Karpas-422 (cell line): Measurements from ENCODE around the gene SCN4A. TPM values are rescaled to one million over a fixed set of nuclear protein-coding genes. Genes with fewer than 3 reads are reported as not detected.
"Not testable (repeated sequence)": the region's sequence is repeated elsewhere in the genome, so short reads cannot be mapped to it uniquely, and the experiment has no call there.

Experiments used
- DNase-seq: peaks from one replicate; pipeline ENCODE4 v3.0.0-alpha.2; 2015
- H2AFZ ChIP-seq: fragments of 200-600 bp; sonication (generic); 2 replicates; pipeline ENCODE4 v1.6.1; 2014; ENCODE audit warnings: antibody characterized with exemption, low read length, mixed read lengths
- H3K27ac ChIP-seq: fragments of 200-600 bp; sonication (generic); 2 replicates; pipeline ENCODE4 v1.5.1; 2014; ENCODE audit warnings: mild to moderate bottlenecking, low read length, moderate library complexity
- H3K27me3 ChIP-seq: fragments of 200-600 bp; sonication (generic); 2 replicates; pipeline ENCODE4 v1.6.1; 2014; ENCODE audit warnings: low read length, mixed read lengths
- H3K36me3 ChIP-seq: fragments of 200-600 bp; sonication (generic); 2 replicates; pipeline ENCODE4 v1.6.1; 2014; ENCODE audit warnings: low read length, mixed read lengths; ENCODE audit not compliant: insufficient read depth
- H3K4me1 ChIP-seq: fragments of 200-600 bp; sonication (generic); 2 replicates; pipeline ENCODE4 v1.6.1; 2014; ENCODE audit warnings: mild to moderate bottlenecking, low read length, mixed read lengths
- H3K4me2 ChIP-seq: fragments of 200-600 bp; sonication (generic); 2 replicates; pipeline ENCODE4 v1.6.1; 2014; ENCODE audit warnings: low read length, low read depth, mild to moderate bottlenecking; ENCODE audit not compliant: poor library complexity, severe bottlenecking
- H3K4me3 ChIP-seq: fragments of 200-600 bp; sonication (generic); 2 replicates; pipeline ENCODE4 v1.5.1; 2014; ENCODE audit warnings: mild to moderate bottlenecking, antibody characterized with exemption, low read length, mixed read lengths
- H3K79me2 ChIP-seq: fragments of 200-600 bp; sonication (generic); 2 replicates; pipeline ENCODE4 v1.6.1; 2014; ENCODE audit warnings: mild to moderate bottlenecking, low read length, mixed read lengths
- H3K9ac ChIP-seq: fragments of 200-600 bp; sonication (generic); 2 replicates; pipeline ENCODE4 v1.6.0; 2014; ENCODE audit warnings: low read length
- H3K9me2 ChIP-seq: fragments of 200-600 bp; sonication (generic), shearing (Covaris generic); replicated peaks from 2 replicates; pipeline ENCODE4 v1.6.0; 2014; ENCODE audit warnings: mild to moderate bottlenecking, low read length, moderate library complexity; ENCODE audit not compliant: insufficient read depth
- H3K9me3 ChIP-seq: fragments of 300-700, 200-600 bp; sonication (generic); 2 replicates; pipeline ENCODE4 v1.6.1; 2014; ENCODE audit warnings: low read length, mixed read lengths
- H4K20me1 ChIP-seq: fragments of 200-600 bp; sonication (generic); 2 replicates; pipeline ENCODE4 v1.6.1; 2014; ENCODE audit warnings: mild to moderate bottlenecking, antibody characterized with exemption, low read length, low read depth; ENCODE audit not compliant: insufficient read depth
- total RNA-seq: library from RNA; depleted of rRNA; stranded (reverse); fragments of >200 nt; shearing (Covaris generic); gene quantifications from 2 replicates; pipeline ENCODE4 v1.2.3, GENCODE V29; 2014; ENCODE audit warnings: low replicate concordance

Gene SCN4A
- total RNA-seq, 1 experiment from 2014 or later: 0.07 TPM

DNA sequence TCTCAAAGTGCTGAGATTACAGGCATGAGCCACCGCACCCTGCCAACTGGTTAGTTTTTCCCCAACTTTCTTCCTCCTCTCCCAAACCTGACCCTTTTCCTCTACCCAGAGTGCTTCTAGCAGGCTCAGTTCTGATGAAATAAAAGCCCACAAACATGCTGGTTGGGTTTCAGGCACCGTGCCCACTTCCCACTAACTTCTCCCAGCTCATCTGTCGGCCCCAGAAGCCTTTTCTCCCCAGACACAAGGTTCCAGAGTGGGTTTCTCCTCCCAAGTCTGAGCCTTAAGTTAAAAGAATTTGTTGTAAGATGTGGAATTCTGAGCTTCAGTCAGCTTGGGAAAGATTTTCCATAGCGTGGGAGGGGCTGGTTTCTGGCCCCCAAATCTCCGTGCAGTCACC, 11.5 kb upstream of the SCN4A start:
- Histone ChIP-seq H3K79me2 (no peaks in the 10 kb centered on the region), H3K27me3 (no peaks in the 10 kb centered on the region), H3K4me2 (no peak overlapping the region), H3K36me3 (no peaks in the 10 kb centered on the region), H3K4me1 (no peaks in the 10 kb centered on the region), H3K9ac (no peak overlapping the region), H3K27ac (no peak overlapping the region), H3K9me2 (no peaks in the 10 kb centered on the region), H4K20me1 (no peaks in the 10 kb centered on the region), H3K4me3 (no peak overlapping the region), H3K9me3 (no peaks in the 10 kb centered on the region), H2AFZ (no peak overlapping the region)
- no peak for DNase-seq

DNA sequence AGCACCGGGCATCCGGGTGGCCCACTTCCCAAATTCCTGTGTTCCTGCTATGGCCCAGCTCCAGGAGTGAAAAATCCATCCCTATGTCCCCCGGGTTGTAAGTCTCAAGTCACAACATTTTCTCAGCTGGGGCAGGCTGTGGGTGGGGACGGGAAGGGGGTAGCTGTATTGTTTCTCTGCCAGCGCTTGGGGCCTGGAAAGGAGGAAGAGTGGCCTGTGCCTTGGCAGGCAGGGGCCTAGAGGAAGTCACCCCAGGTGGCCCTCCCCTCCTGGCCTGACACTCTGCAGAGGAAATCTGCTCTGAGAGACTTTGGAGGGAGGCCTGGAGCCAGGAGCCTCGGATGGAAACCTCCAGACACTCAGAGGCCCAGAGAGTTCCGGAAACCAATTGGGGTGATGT, 10.6 kb upstream of the SCN4A start:
- DNase-seq: no peak
- H3K36me3 ChIP-seq: no peaks in the 10 kb centered on the region
- H2AFZ ChIP-seq: no peak overlapping the region
- H4K20me1 ChIP-seq: no peaks in the 10 kb centered on the region
- H3K79me2 ChIP-seq: no peaks in the 10 kb centered on the region
- H3K9me3 ChIP-seq: no peaks in the 10 kb centered on the region
- H3K4me1 ChIP-seq: no peaks in the 10 kb centered on the region
- H3K27ac ChIP-seq: no peak overlapping the region
- no peaks in the 10 kb centered on the region for H3K9me2 ChIP-seq
- H3K4me2 ChIP-seq: no peak overlapping the region
- H3K4me3 ChIP-seq: no peak overlapping the region
- no peaks in the 10 kb centered on the region for H3K27me3 ChIP-seq
- no peak overlapping the region for H3K9ac ChIP-seq

DNA sequence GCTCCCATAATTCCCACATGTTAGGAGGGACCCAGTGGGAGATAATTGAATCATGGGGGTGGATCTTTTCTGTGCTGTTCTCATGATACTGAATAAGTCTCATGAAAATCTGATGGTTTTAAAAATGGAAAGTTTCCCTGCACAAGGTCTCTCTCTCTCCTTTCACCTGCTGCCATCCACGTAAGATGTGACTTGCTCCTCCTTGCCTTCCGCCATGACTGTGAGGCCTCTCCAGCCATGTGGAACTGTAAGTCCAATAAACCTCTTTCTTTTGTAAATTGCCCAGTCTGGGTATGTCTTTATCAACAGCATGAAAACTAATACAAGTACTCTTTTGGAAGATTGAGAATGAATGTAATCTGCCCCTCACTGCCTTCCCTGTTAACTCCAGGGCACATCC, 9.9 kb upstream of the SCN4A start:
- H3K9me2 ChIP-seq, H3K4me3 ChIP-seq, H3K4me2 ChIP-seq, DNase-seq, H4K20me1 ChIP-seq, H3K9ac ChIP-seq, H3K27ac ChIP-seq, H3K27me3 ChIP-seq, H3K9me3 ChIP-seq, H3K4me1 ChIP-seq, H3K36me3 ChIP-seq, H3K79me2 ChIP-seq, H2AFZ ChIP-seq: not testable (repeated sequence)

DNA sequence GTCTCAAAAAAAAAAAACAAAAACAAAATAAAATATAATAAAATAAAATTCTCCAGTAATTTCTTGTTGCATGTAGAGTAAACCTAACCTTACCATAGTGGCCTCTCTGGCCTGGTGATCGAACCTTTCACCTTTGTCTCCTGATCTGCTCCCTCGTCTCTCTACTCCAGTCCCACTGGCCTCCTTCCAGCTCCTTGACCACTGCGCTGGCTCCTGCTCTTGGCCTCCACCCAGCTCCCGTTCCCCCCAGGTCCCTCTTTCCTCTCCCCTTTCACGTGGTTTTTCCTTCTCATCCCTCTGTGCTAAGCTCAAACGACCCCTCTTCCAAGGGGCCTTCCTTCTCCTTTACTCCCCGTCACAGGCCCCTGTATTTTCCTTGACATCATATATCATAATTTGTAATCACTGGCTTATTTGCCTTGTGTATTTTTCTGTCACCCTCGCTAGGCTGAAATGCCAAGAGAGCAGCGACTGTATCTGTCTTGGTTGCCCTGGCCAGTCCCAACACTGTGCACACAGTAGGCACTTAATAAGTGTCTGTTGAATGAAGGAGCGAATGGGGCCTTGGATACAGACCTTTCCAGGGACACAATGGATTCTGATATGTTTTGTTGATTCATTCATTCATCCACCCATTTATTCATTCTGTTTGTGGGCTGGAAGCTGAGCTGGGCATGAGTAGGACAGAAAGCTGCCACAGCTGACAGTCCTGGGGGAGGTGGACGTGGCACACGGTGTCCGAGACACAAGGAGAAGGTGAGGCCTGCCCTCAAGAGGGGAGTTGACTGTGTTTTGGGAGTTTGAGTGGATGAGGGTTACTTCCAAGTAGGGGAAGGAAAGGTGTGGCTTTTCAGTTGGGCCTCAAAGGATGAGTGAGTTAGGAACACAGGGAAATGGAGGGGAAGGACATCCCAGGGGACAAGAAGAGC, 5.8 kb upstream of the SCN4A start:
- no peak overlapping the region for H2AFZ ChIP-seq
- no peak overlapping the region for H3K9ac ChIP-seq
- no peaks in the 10 kb centered on the region for H4K20me1 ChIP-seq
- H3K79me2 ChIP-seq: no peaks in the 10 kb centered on the region
- no peak overlapping the region for H3K27ac ChIP-seq
- no peak overlapping the region for H3K4me3 ChIP-seq
- DNase-seq: no peak
- no peaks in the 10 kb centered on the region for H3K4me1 ChIP-seq
- H3K27me3 ChIP-seq: no peaks in the 10 kb centered on the region
- no peaks in the 10 kb centered on the region for H3K36me3 ChIP-seq
- no peaks in the 10 kb centered on the region for H3K9me2 ChIP-seq
- H3K9me3 ChIP-seq: no peaks in the 10 kb centered on the region
- H3K4me2 ChIP-seq: no peak overlapping the region

DNA sequence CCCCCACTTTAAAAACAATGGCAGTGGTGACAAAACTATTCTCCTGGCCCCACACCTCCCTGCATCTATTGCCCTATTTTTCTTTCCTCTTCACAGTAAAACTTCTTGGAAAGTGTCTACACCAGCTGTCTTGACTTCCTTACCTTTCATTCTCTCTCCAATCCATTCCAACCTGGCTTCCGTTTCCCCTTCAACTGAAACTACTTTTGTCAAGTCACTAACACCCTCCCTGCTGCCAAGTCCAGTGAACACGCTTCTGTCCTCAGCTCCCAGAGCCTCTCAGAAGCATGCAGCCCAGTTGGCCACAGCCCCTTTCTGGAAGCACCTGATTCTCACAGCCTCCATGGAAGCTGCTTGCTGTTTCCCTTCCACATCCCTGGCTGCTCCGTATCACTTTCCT, 4.0 kb upstream of the SCN4A start:
- no peaks in the 10 kb centered on the region for H4K20me1 ChIP-seq

DNA sequence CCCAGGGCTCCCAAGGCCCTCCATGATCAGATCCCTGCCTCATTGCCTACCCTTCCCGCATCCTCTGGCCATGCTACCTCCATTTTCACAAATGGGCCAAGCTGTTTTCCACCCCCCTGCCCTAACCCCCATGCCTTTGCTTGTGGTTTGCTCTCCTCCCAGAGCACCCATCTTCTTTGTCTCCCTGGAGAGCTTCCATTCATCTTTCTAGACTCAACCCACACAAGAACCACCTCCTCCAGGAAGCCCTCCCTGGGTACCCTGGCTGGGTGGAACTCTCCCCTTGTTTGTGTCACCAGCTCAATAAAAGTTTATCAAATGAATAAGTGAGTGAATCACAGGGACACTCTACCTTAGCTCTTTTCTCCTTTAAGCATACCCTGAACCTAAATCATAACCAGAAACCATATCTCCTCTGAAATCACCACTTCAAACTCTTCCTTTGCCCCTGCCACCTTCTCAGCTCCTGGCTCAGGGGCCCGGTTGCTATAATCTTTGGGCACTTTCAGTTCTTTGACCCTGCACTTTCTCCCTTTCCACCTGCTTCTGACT, 2.9 kb upstream of the SCN4A start:
- no peak overlapping the region for H3K4me3 ChIP-seq
- H3K9me3 ChIP-seq: no peaks in the 10 kb centered on the region
- H3K9me2 ChIP-seq: no peaks in the 10 kb centered on the region
- no peak overlapping the region for H3K9ac ChIP-seq
- H3K4me1 ChIP-seq: no peaks in the 10 kb centered on the region
- no peaks in the 10 kb centered on the region for H3K79me2 ChIP-seq
- H2AFZ ChIP-seq: no peak overlapping the region
- H3K4me2 ChIP-seq: no peak overlapping the region
- no peak overlapping the region for H3K27ac ChIP-seq
- no peaks in the 10 kb centered on the region for H3K36me3 ChIP-seq
- no peak for DNase-seq
- no peaks in the 10 kb centered on the region for H3K27me3 ChIP-seq
- H4K20me1 ChIP-seq: no peaks in the 10 kb centered on the region

More for the DNA sequence above, 4.0 kb upstream of the SCN4A start:
- H3K9me3 ChIP-seq: no peaks in the 10 kb centered on the region
- H3K27me3 ChIP-seq: no peaks in the 10 kb centered on the region
- H2AFZ ChIP-seq: no peak overlapping the region
- no peaks in the 10 kb centered on the region for H3K36me3 ChIP-seq
- no peaks in the 10 kb centered on the region for H3K79me2 ChIP-seq
- H3K9me2 ChIP-seq: no peaks in the 10 kb centered on the region
- no peak overlapping the region for H3K9ac ChIP-seq
- no peak for DNase-seq
- no peak overlapping the region for H3K27ac ChIP-seq
- H3K4me1 ChIP-seq: no peaks in the 10 kb centered on the region
- no peak overlapping the region for H3K4me3 ChIP-seq
- no peak overlapping the region for H3K4me2 ChIP-seq

DNA sequence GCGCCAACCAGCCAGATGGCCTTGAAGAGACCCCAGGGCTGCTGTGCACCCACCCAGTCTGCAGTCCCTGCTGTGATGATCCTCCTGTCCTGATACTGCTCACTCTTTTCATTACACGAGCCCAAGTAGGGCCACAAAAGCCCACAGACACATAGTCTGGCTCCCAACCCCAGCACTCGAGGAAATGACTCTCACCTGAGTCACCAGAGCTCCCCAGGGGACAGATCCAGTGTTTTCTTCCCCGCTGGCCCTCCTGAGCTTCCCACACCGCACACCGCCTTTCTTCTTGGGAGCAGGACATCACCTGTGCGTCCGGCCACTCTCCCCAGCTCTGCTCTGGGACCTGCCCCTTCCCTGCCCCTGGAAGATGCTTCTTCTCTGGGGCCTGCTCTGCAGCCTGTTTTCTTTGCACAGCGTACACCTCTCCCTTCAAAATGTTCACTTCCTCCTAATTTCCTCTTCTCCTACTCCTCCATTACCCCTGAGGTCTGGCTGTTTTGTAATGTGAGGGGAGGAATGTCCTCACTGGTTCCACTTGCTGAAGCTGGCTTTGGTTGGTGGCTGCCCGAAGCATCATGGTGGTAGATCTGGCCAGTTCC, 2.0 kb upstream of the SCN4A start:
- no peak for DNase-seq
- H3K4me2 ChIP-seq: no peak overlapping the region
- no peaks in the 10 kb centered on the region for H3K9me2 ChIP-seq
- H3K4me3 ChIP-seq: no peak overlapping the region
- no peaks in the 10 kb centered on the region for H3K27me3 ChIP-seq
- H3K79me2 ChIP-seq: no peaks in the 10 kb centered on the region
- H3K9me3 ChIP-seq: no peaks in the 10 kb centered on the region
- H3K4me1 ChIP-seq: no peaks in the 10 kb centered on the region
- no peaks in the 10 kb centered on the region for H4K20me1 ChIP-seq
- no peak overlapping the region for H3K9ac ChIP-seq
- H3K27ac ChIP-seq: no peak overlapping the region
- no peak overlapping the region for H2AFZ ChIP-seq
- no peaks in the 10 kb centered on the region for H3K36me3 ChIP-seq

DNA sequence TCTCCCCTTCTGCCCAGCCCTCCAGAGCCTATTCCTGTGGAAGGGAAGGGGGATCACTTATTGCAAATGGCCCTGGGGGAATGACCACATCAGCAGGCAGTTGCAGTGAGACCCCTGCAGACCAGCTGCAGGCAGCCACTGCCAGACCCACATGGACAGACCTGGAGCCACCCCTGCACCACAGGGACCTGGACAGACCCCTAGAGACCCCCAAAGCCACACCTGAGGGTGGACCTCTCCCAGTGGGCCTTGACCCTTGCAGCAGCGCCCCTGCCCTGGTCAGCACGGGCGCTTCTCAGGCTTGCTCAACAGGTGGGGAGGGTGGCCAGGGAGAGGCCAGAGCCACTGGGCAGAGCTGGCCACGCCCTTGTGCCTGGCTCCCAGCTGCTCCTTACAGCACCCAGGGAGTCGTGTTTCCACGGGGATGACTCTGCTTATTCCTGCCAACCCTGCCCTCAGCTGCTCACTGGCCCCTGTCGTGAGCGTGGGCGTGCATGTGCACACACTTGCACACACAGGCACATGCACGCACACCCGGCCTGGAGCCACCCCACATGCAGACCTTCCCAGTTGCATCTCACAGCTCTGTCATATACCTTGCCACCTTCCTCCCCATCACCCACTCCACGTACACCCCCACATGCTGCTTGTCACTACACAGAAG, 1.3 kb upstream of the SCN4A start:
- no peak overlapping the region for H2AFZ ChIP-seq
- H3K79me2 ChIP-seq: no peaks in the 10 kb centered on the region
- H3K27me3 ChIP-seq: no peaks in the 10 kb centered on the region
- no peak overlapping the region for H3K9ac ChIP-seq
- H3K27ac ChIP-seq: no peak overlapping the region
- H4K20me1 ChIP-seq: no peaks in the 10 kb centered on the region
- no peaks in the 10 kb centered on the region for H3K4me1 ChIP-seq
- H3K9me3 ChIP-seq: no peaks in the 10 kb centered on the region
- no peaks in the 10 kb centered on the region for H3K9me2 ChIP-seq
- H3K4me3 ChIP-seq: no peak overlapping the region
- DNase-seq: no peak
- H3K4me2 ChIP-seq: no peak overlapping the region
- no peaks in the 10 kb centered on the region for H3K36me3 ChIP-seq
